OCI-LY3 (cell line): ENCODE data around the gene SH2B2.
"Not testable (repeated sequence)": the region's sequence is repeated elsewhere in the genome, so short reads cannot be mapped to it uniquely, and the experiment has no call there.

Experiments
- H2AFZ ChIP-seq: fragments of 200-600, 300-600 bp; shearing (Covaris generic); 2 replicates; pipeline ENCODE4 v1.6.0; 2014; ENCODE audit warnings: antibody characterized with exemption, low read depth, low read length
- H3K27ac ChIP-seq: fragments of 200-600, 300-600 bp; sonication (generic); 2 replicates; pipeline ENCODE4 v1.5.1; 2014; ENCODE audit warnings: mild to moderate bottlenecking, low read length, moderate library complexity, mixed read lengths
- H3K27me3 ChIP-seq: fragments of 200-600, 300-600 bp; sonication (generic); 2 replicates; pipeline ENCODE4 v1.6.1; 2014; ENCODE audit warnings: low read depth, low read length, mixed read lengths
- H3K36me3 ChIP-seq: fragments of 200-600, 300-600 bp; sonication (generic); replicated peaks from 2 replicates; pipeline ENCODE3; 2014; ENCODE audit warnings: low read depth, low read length, mixed read lengths
- H3K4me1 ChIP-seq: fragments of 300-600, 200-600 bp; sonication (generic); 2 replicates; pipeline ENCODE4 v1.6.1; 2014; ENCODE audit warnings: low read length, mixed read lengths
- H3K4me2 ChIP-seq: fragments of 200-600, 300-600 bp; sonication (generic); 2 replicates; pipeline ENCODE4 v1.6.1; 2014; ENCODE audit warnings: low read length, mixed read lengths
- H3K4me3 ChIP-seq: fragments of 300-600, 200-600 bp; sonication (generic); 2 replicates; pipeline ENCODE4 v1.5.1; 2014; ENCODE audit warnings: antibody characterized with exemption, mild to moderate bottlenecking, low read length, moderate library complexity
- H3K79me2 ChIP-seq: fragments of 300-600, 200-600 bp; shearing (Covaris generic); 2 replicates; pipeline ENCODE4 v1.6.1; 2014; ENCODE audit warnings: mild to moderate bottlenecking, low read length, mixed read lengths
- H3K9ac ChIP-seq: fragments of 300-600, 200-600 bp; shearing (Covaris generic); 2 replicates; pipeline ENCODE4 v1.6.0; 2014; ENCODE audit warnings: mild to moderate bottlenecking, low read length, moderate library complexity
- H3K9me3 ChIP-seq: fragments of 200-600, 300-600 bp; shearing (Covaris generic); 2 replicates; pipeline ENCODE4 v1.6.1; 2014; ENCODE audit warnings: low read length, mixed read lengths; ENCODE audit not compliant: insufficient read depth
- H4K20me1 ChIP-seq: fragments of 200-600, 300-600 bp; sonication (generic); 2 replicates; pipeline ENCODE4 v1.6.1; 2016; ENCODE audit warnings: low read length, mixed read lengths; ENCODE audit not compliant: insufficient read depth

The SH2B2 gene

GRCh38 chr7:102340599-102341368, 54.1 kb downstream of the SH2B2 start:
- not testable (repeated sequence) for H2AFZ ChIP-seq, H3K36me3 ChIP-seq, H3K79me2 ChIP-seq, H3K27me3 ChIP-seq, H3K9me3 ChIP-seq, H3K9ac ChIP-seq, H3K4me1 ChIP-seq, H3K27ac ChIP-seq, H4K20me1 ChIP-seq, H3K4me3 ChIP-seq, H3K4me2 ChIP-seq

- not testable (repeated sequence) for H3K4me3 ChIP-seq, H4K20me1 ChIP-seq, H3K4me2 ChIP-seq, H2AFZ ChIP-seq, H3K4me1 ChIP-seq, H3K27me3 ChIP-seq, H3K9ac ChIP-seq, H3K27ac ChIP-seq, H3K9me3 ChIP-seq, H3K36me3 ChIP-seq, H3K79me2 ChIP-seq
Measured at GRCh38 chr7:102346983-102347382, 60.3 kb downstream of the SH2B2 start.

- not testable (repeated sequence) for H3K4me1 ChIP-seq, H2AFZ ChIP-seq, H3K9me3 ChIP-seq, H3K4me2 ChIP-seq, H3K4me3 ChIP-seq, H4K20me1 ChIP-seq, H3K27me3 ChIP-seq, H3K36me3 ChIP-seq, H3K79me2 ChIP-seq, H3K9ac ChIP-seq, H3K27ac ChIP-seq
Measured at GRCh38 chr7:102356344-102356743, 69.7 kb downstream of the SH2B2 start, which contains the start of gene SPDYE6. Gene SPDYE6 (minus strand): TSS chr7:102356444. CDS start chr7:102356023, 421 bp downstream.

GRCh38 chr7:102363549-102364393, 77.1 kb downstream of the SH2B2 start:
- H3K9me3 ChIP-seq, H4K20me1 ChIP-seq, H3K27me3 ChIP-seq, H3K4me1 ChIP-seq, H3K36me3 ChIP-seq: not testable (repeated sequence)
- Histone ChIP-seq H3K4me2 (peak overlapping the region; percentile 50), H2AFZ (0 out of 2 replicates have a peak overlapping the region, but pooled peaks have one; percentile 62), H3K27ac (0 out of 2 replicates have a peak overlapping the region, but pooled peaks have one; percentile 33), H3K4me3 (peak overlapping the region; percentile 86), H3K9ac (peak overlapping the region; percentile 87), H3K79me2 (peaks cover 21% of the 10 kb centered on the region)

GRCh38 chr7:102364394-102364886, 77.8 kb downstream of the SH2B2 start:
- H3K4me1 ChIP-seq, H3K36me3 ChIP-seq, H2AFZ ChIP-seq, H3K9me3 ChIP-seq, H4K20me1 ChIP-seq, H3K27me3 ChIP-seq, H3K27ac ChIP-seq: not testable (repeated sequence)
- Histone ChIP-seq H3K9ac (peak overlapping the region; percentile 87), H3K4me2 (peak overlapping the region; percentile 45), H3K79me2 (peaks cover 21% of the 10 kb centered on the region), H3K4me3 (peak overlapping the region; percentile 86)

- not testable (repeated sequence) for H3K27ac ChIP-seq, H2AFZ ChIP-seq, H4K20me1 ChIP-seq, H3K9me3 ChIP-seq, H3K9ac ChIP-seq, H3K4me1 ChIP-seq, H3K4me3 ChIP-seq, H3K36me3 ChIP-seq, H3K4me2 ChIP-seq, H3K27me3 ChIP-seq
- peaks cover 26% of the 10 kb centered on the region for H3K79me2 ChIP-seq
Measured at GRCh38 chr7:102365390-102365789, 78.7 kb downstream of the SH2B2 start.

GRCh38 chr7:102370038-102370437, 83.4 kb downstream of the SH2B2 start:
- H3K9me3 ChIP-seq, H3K4me3 ChIP-seq, H3K9ac ChIP-seq, H4K20me1 ChIP-seq, H3K4me1 ChIP-seq, H3K4me2 ChIP-seq, H2AFZ ChIP-seq, H3K27ac ChIP-seq, H3K27me3 ChIP-seq, H3K36me3 ChIP-seq: not testable (repeated sequence)
- H3K79me2 ChIP-seq: peaks cover 31% of the 10 kb centered on the region
